BJ (cell line): ENCODE measurements around the gene PASK. TPM values are rescaled to one million over a fixed set of nuclear protein-coding genes. Genes with fewer than 3 reads are reported as not detected.
"Not testable (repeated sequence)": the region's sequence is repeated elsewhere in the genome, so short reads cannot be mapped to it uniquely, and the experiment has no call there.

ENCODE experiments used
- CTCF ChIA-PET: fragments of 350-600 bp; formaldehyde crosslinking; extraction: SDS; loops from one replicate; lab custom pipeline; 2021; ENCODE audit warnings: antibody characterized with exemption, inconsistent platforms; lab: Yijun Ruan, JAX
- POLR2A ChIA-PET: fragments of 300-600 bp; sonication (Branson Sonifier 250); formaldehyde crosslinking; extraction: SDS; loops from one replicate; lab custom pipeline; 2021; ENCODE audit warnings: antibody characterized with exemption; lab: Charles Lee
- DNase-seq: peaks from one replicate; pipeline ENCODE4 v3.0.0-alpha.2; 2011; ENCODE audit warnings: low read depth
- H3K27me3 ChIP-seq: 2 replicates; pipeline ENCODE4 v1.6.0; 2011; ENCODE audit warnings: low read length; ENCODE audit not compliant: control insufficient read depth, insufficient read depth
- H3K36me3 ChIP-seq: 2 replicates; pipeline ENCODE4 v1.5.1; 2011; ENCODE audit warnings: low read length; ENCODE audit not compliant: control insufficient read depth, insufficient read depth
- H3K4me3 ChIP-seq: 2 replicates; pipeline ENCODE4 v1.5.1; 2011; ENCODE audit warnings: low read depth, mild to moderate bottlenecking, control low read depth, low read length
- polyA plus RNA-seq: library from polyadenylated mRNA; depleted of rRNA; stranded (reverse); fragments of >200 nt; gene quantifications from 2 replicates; pipeline ENCODE4 v1.2.3, GENCODE V29; 2011
- TF ChIP-seq, protein P1 (sequence below): IDR thresholded peaks from 2 replicates; pipeline ENCODE4 v1.5.1; 2011; ENCODE audit warnings: low read depth, mild to moderate bottlenecking, control low read depth, inconsistent platforms, low read length, moderate library complexity; ENCODE audit not compliant: insufficient read depth

Gene PASK
- polyA plus RNA-seq, 1 experiment = 3.4 TPM

DNA sequence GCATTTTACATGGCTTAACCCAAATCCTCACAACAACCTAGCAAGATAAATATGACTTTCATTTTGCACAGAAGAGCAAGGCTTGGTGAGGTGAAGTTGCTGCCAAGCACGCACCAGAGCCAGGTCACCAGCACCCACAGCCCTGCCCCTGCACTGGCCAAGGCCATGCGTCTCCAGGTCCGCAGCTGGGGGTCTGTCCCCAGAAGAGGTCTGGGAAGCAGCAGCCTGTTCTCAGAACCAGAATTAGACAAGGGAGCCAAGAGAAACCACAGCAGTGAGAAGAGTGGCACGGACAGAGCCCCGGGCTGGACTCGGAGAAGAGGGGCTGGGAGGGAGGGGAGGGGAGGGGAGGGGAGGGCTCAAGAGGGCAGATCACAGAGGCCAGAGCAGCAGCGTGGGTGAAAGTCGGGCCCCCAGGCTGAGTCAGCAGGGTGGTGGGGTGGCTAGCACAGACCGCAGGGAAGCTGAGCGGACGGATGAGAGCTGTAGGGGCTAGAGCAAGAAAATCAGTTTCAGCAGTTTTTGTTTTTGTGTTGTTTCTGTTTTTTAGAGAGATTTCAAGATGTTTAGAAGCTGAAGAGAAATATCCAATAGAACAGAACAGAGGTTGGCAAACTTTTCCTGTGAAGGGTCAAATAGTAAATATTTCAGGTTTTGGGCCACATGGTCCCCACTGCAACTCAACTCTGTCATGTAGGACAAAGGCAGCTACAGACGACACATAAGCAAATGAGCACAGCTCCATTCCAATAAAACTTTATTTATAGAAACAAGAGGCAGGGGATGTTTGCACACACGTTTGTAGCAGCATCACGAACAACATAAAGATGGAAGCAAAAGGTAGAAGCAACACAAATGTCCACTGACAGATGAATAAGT lies 39.8 kb downstream of the PASK start:
- TF ChIP-seq, protein P1, sequence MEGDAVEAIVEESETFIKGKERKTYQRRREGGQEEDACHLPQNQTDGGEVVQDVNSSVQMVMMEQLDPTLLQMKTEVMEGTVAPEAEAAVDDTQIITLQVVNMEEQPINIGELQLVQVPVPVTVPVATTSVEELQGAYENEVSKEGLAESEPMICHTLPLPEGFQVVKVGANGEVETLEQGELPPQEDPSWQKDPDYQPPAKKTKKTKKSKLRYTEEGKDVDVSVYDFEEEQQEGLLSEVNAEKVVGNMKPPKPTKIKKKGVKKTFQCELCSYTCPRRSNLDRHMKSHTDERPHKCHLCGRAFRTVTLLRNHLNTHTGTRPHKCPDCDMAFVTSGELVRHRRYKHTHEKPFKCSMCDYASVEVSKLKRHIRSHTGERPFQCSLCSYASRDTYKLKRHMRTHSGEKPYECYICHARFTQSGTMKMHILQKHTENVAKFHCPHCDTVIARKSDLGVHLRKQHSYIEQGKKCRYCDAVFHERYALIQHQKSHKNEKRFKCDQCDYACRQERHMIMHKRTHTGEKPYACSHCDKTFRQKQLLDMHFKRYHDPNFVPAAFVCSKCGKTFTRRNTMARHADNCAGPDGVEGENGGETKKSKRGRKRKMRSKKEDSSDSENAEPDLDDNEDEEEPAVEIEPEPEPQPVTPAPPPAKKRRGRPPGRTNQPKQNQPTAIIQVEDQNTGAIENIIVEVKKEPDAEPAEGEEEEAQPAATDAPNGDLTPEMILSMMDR = no peak
- Histone ChIP-seq H3K27me3 (no peaks in the 10 kb centered on the region), H3K4me3 (no peak overlapping the region), H3K36me3 (no peaks in the 10 kb centered on the region)
- ChIA-PET POLR2A (no interaction called here), CTCF (interaction anchor here (1.1 kb wide), 1 partner anchor 14 kb away, joined by 3 read pairs; no protein-coding TSS in a partner anchor)
- no peak for DNase-seq

DNA sequence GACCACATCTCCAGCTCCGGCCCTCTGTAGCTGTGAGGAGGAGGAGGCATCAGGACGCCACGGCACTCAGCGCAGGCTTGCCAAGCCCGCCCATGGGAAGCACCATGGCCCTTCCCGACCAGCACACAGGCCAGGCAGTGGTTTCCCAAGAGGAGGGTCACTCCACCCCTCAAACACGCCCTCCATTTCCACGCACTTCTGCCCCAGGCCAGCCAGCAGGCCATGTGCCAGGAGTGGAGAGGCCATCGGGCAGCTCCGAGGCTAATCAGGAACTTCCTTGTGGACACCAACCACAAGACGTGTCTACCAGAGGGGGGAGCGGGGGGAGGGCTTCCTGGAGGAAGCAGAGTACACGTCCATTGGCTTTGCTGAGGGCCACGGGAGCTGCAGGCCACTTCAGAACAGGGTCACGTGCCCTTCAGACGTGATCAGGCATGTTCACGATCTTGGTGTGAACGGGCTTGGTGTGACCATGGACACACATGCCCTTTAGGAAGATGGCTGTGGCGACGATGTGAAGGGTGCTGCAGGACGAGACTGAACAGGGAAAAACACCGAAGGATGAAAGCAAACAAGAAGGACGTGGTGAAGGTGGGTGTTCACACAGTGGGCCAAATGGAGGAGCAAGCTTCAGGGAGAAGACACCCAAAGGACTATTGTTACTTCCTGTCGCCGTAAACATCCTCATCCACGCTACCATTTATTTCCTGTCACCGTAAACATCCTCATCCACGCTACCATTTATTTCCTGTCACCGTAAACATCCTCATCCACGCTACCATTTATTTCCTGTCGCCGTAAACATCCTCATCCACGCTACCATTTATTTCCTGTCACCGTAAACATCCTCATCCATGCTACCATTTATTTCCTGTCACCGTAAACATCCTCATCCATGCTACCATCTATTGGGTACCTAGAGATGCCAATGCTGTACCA lies 40.7 kb downstream of the PASK start:
- no peak overlapping the region for H3K4me3 ChIP-seq
- no peaks in the 10 kb centered on the region for H3K27me3 ChIP-seq
- no peak for DNase-seq
- POLR2A ChIA-PET = no interaction called here
- TF ChIP-seq, protein P1 = no peak
- CTCF ChIA-PET = no interaction called here
- no peaks in the 10 kb centered on the region for H3K36me3 ChIP-seq

DNA sequence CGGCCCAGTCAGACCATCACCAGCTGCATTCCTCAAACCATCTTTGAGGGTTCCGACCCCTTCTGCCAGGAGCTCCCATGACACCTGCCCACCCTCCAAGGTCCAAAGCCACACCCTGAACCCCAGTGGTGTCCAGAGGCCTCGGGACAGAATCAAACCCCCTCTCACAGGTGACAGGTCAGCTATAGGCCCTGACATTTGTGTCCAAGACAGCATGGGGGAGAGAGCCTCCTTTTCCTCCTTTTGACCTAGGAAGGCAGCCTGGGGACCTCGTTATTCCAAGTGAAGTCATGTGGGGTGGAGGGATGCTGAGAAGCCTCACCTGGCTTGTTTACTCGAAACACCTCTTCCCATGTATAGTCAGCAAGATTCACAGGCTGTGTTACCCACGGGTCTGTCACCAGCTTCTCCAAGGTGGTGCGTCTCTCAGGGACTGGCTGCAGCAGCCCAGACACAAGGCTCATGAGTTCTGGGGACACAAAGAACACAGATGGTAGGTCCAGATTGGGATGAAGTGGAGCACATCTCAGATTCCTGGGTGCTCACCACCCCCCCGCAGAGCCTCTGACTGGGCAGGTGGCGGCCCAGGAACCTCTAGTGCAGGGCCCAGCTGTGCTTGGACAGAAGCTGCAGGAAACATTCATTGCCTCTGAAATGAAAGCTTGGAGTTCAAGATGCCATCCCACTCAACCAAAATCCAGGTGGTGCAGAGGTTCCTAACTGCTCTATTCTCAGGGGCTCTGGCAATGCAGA lies 42.1 kb downstream of the PASK start:
- H3K4me3 ChIP-seq = no peak overlapping the region
- H3K36me3 ChIP-seq = no peaks in the 10 kb centered on the region
- TF ChIP-seq, protein P1 = no peak
- POLR2A ChIA-PET = no interaction called here
- no peak for DNase-seq
- H3K27me3 ChIP-seq = no peaks in the 10 kb centered on the region
- CTCF ChIA-PET = no interaction called here

DNA sequence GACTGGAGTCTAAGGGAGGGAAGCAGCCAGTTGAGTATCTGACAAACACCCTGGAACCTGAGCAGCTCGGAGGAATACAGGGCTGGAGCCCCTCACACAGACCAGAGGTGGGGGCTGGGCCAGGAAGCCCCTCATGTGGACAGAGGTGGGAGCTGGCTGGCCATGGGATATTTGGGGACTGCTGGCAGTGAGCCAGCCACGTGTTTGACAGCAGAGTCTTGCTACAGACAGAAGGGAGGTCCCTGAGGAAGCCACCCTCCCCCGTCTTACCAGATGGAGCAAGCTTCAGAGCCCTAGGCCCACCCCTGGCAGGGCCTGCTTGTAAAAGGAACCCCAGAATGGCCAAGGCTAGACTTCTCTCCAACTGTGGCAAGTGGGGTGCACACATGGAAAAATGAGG lies 43.6 kb downstream of the PASK start:
- ChIA-PET POLR2A (no interaction called here), CTCF (no interaction called here)
- Histone ChIP-seq H3K36me3 (no peaks in the 10 kb centered on the region), H3K4me3 (no peak overlapping the region), H3K27me3 (no peaks in the 10 kb centered on the region)
- no peak for DNase-seq
- TF ChIP-seq, protein P1 = no peak

DNA sequence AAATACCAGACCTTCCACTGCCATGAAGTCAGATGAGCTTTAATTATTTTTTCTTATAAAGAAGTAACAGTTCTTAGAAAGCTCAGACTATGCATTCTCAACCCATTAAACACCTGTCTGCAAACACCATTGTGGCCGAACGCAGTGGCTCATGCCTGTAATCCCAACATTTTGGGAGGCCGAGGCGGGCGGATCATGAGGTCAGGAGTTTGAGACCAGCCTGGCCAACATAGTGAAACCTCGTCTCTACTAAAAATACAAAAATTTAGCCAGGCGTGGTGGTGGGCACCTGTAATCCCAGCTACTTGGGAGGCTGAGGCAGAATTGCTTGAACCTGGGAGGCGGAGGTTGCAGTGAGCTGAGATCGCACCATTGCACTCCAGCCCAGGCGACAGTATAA lies 44.7 kb downstream of the PASK start:
- H3K36me3 ChIP-seq, H3K27me3 ChIP-seq, H3K4me3 ChIP-seq, POLR2A ChIA-PET, DNase-seq: not testable (repeated sequence)
- CTCF ChIA-PET = interaction anchor here (0.6 kb wide), 1 partner anchor 112 kb away, joined by 3 read pairs; no protein-coding TSS in a partner anchor
